Thoracic aorta (tissue), 2 donors: Measurements from ENCODE around the gene ASIC3. TPM values are rescaled to one million over a fixed set of nuclear protein-coding genes. Genes with fewer than 3 reads are reported as not detected.

Experiments used
- ATAC-seq: fragments of 150-250 bp; one replicate; pipeline ENCODE4 v1.8.0; 2017; ENCODE audit warnings: low read depth; ENCODE audit not compliant: insufficient number of reproducible peaks, low FRiP score
- DNase-seq: peaks from one replicate; pipeline ENCODE4 v3.0.0-alpha.2; 2020; ENCODE audit warnings: low spot score
- H3K27ac ChIP-seq, 2 donors: fragments of 200-600 bp; sonication (generic); 1 replicate in 1 of 2; 2 replicates in 1 of 2; pipeline ENCODE4 v1.5.1; 2016; ENCODE audit warnings: mild to moderate bottlenecking in 2 of 2, moderate library complexity in 2 of 2
- H3K27me3 ChIP-seq: fragments of 200-600 bp; sonication (generic); replicated peaks from 2 replicates; pipeline ENCODE4 v1.6.0; 2016; ENCODE audit warnings: mild to moderate bottlenecking; ENCODE audit not compliant: insufficient read depth
- H3K36me3 ChIP-seq: fragments of 200-600 bp; sonication (generic); one replicate; pipeline ENCODE4 v1.5.1; 2016
- H3K4me1 ChIP-seq, 2 donors: fragments of 200-600 bp; sonication (generic); 1 replicate in 1 of 2; 2 replicates in 1 of 2; pipeline versions ENCODE4 v1.5.1 to v1.6.0; 2016; ENCODE audit warnings: low read depth in 2 of 2, mild to moderate bottlenecking in 1 of 2; ENCODE audit not compliant: control insufficient read depth in 1 of 2
- H3K4me3 ChIP-seq: fragments of 200-600 bp; sonication (generic); 2 replicates; pipeline ENCODE4 v1.5.1; 2016; ENCODE audit warnings: mild to moderate bottlenecking
- H3K9me3 ChIP-seq: fragments of 200-600 bp; sonication (generic); 2 replicates; pipeline ENCODE4 v1.5.1; 2016
- total RNA-seq, 2 donors: library from RNA; depleted of rRNA; stranded (reverse); fragments of >200 nt; gene quantifications; one replicate each; pipeline versions ENCODE4 v1.1.0 to v1.2.3, GENCODE V29; 2016
- TF ChIP-seq, protein P1 (sequence below): fragments of 200-600 bp; sonication (generic); IDR thresholded peaks from one replicate; pipeline ENCODE4 v1.5.1; 2019; ENCODE audit warnings: antibody characterized with exemption

ASIC3 gene
- total RNA-seq, 2 donors from 2014 or later: 2.0 to 2.8 TPM

- Histone ChIP-seq H3K27me3 (no peaks in the 10 kb centered on the region), H3K36me3 (no peaks in the 10 kb centered on the region), H3K27ac (no peak overlapping the region), H3K9me3 (no peaks in the 10 kb centered on the region), H3K4me1 (peaks cover 13 to 26% of the 10 kb centered on the region in 2 donors), H3K4me3 (no peak overlapping the region)
- DNase-seq (no peak), ATAC-seq (no peak)
- TF ChIP-seq, protein P1, sequence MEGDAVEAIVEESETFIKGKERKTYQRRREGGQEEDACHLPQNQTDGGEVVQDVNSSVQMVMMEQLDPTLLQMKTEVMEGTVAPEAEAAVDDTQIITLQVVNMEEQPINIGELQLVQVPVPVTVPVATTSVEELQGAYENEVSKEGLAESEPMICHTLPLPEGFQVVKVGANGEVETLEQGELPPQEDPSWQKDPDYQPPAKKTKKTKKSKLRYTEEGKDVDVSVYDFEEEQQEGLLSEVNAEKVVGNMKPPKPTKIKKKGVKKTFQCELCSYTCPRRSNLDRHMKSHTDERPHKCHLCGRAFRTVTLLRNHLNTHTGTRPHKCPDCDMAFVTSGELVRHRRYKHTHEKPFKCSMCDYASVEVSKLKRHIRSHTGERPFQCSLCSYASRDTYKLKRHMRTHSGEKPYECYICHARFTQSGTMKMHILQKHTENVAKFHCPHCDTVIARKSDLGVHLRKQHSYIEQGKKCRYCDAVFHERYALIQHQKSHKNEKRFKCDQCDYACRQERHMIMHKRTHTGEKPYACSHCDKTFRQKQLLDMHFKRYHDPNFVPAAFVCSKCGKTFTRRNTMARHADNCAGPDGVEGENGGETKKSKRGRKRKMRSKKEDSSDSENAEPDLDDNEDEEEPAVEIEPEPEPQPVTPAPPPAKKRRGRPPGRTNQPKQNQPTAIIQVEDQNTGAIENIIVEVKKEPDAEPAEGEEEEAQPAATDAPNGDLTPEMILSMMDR: no peak
These were observed 43.1 kb downstream of the ASIC3 start for GRCh38 chr7:151091431-151091830.

DNA sequence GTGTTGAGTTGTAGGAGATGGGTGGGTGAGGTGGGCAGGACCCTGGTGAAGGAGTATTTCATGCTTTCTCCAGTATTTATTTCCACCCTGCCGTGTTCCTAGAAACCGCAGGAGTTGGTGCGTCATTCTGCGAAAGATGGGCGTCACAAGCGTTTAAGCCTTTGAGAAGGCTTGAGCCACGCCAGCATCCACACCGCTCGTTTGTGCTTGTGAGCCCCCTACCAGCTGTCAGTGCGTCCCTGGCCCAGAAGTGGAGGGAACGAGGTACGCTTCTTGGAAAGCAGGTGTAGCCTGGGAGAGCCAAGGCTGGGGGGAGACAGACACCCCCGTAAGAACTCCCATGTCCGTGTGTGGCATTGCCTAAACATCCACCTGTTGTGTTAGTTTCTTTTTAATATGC, 43.7 kb downstream of the ASIC3 start:
- Histone ChIP-seq H3K36me3 (no peaks in the 10 kb centered on the region), H3K27me3 (no peaks in the 10 kb centered on the region), H3K27ac (no peak overlapping the region), H3K4me3 (no peak overlapping the region), H3K9me3 (no peaks in the 10 kb centered on the region), H3K4me1 (peaks cover 13 to 26% of the 10 kb centered on the region in 2 donors)
- DNase-seq: no peak
- no peak for ATAC-seq
- TF ChIP-seq, protein P1: no peak

DNA sequence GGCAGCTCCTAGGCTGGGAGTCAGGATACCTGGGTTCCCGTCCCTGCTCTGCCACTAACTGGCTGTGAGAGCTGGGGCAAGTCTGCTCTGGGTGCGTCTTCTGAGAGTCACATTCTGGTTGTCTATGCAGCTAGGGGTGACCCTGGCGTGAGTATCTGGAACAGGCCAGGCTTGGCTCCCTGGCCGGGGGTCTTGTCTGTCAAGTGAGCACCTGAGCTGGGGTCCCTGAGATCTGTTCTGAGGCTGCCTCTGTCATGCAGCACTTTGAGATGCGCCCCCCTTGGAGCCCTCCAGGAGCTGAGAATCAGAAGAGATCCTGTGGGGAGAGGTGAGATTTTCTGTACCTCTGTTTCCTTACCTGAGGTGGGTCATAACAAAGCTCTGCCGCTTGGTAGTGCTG, 45.4 kb downstream of the ASIC3 start:
- DNase-seq (no peak), ATAC-seq (no peak)
- no peaks in the 10 kb centered on the region for H3K36me3 ChIP-seq
- H3K4me1 ChIP-seq: peaks cover 5 to 13% of the 10 kb centered on the region in 2 donors
- TF ChIP-seq, protein P1: no peak
- H3K27ac ChIP-seq: no peak overlapping the region
- no peaks in the 10 kb centered on the region for H3K27me3 ChIP-seq
- H3K9me3 ChIP-seq: no peaks in the 10 kb centered on the region
- H3K4me3 ChIP-seq: no peak overlapping the region

GRCh38 chr7:151094675-151095074, 46.3 kb downstream of the ASIC3 start:
- Histone ChIP-seq H3K27me3 (no peaks in the 10 kb centered on the region), H3K36me3 (no peaks in the 10 kb centered on the region), H3K9me3 (no peaks in the 10 kb centered on the region), H3K4me1 (peaks cover 3 to 4% of the 10 kb centered on the region in 2 donors), H3K4me3 (no peak overlapping the region), H3K27ac (no peak overlapping the region)
- no peak for DNase-seq
- TF ChIP-seq, protein P1: no peak
- ATAC-seq: no peak

DNA sequence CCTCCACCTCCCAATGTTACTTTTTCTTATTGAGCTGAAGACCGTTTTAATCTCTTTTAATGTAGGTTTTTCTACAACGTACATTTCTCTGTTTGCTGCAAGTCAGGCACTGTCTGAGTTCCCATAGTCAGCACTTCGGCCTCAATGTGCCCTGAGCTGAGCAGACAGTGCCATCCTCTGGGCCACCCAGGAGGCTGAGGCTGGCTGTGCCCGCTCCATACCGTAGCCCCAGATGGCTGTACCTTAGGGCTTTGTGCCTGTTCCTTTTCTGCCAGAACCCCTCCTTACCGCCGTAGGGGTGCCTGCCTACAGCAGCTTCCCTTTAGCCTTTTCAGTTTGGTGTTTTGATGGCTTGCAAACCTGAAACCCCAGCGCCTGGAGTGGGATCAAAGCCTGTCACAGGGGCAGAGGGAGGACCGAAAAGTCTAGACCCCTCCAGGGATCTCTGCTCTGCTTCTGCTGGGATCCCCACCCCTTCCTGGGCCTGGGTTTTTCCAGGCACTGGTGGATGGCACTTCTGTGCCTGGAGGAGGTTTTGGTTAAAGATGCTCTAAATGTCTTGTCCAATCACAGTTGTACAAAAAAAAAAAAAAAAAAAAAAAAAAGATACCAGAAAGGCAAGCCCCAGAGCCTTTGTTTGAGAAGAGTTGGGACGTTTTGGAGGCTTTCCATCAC, 46.9 kb downstream of the ASIC3 start:
- ATAC-seq (no peak), DNase-seq (no peak)
- H3K27me3 ChIP-seq: no peaks in the 10 kb centered on the region
- TF ChIP-seq, protein P1: no peak
- no peaks in the 10 kb centered on the region for H3K4me1 ChIP-seq
- H3K36me3 ChIP-seq: no peaks in the 10 kb centered on the region
- no peak overlapping the region for H3K4me3 ChIP-seq
- no peak overlapping the region for H3K27ac ChIP-seq
- no peaks in the 10 kb centered on the region for H3K9me3 ChIP-seq
